Measurements from ENCODE around the gene INHBB. TPM values are rescaled to one million over a fixed set of nuclear protein-coding genes. Genes with fewer than 3 reads are reported as not detected.

INHBB gene
- total RNA-seq, 1 donor from 2014 or later: 5.0 TPM

DNA sequence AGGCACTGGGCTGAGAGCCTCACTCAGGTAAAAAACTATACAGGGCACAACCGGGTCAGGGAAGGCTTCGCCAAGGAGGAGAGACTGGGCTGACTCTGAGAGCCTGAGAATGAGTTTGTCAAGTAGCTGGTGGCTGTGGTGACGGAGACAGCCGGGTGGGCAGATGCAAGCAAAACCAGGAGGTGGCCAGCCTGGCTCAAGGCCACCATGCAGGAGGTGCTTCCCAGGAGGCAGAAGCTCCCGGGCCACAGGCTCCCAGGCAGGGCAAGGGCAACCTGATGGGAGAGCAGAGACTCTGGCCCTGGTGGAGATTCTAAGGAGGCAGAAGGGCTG, 2.9 kb upstream of the INHBB start:
- no peak for DNase-seq

DNA sequence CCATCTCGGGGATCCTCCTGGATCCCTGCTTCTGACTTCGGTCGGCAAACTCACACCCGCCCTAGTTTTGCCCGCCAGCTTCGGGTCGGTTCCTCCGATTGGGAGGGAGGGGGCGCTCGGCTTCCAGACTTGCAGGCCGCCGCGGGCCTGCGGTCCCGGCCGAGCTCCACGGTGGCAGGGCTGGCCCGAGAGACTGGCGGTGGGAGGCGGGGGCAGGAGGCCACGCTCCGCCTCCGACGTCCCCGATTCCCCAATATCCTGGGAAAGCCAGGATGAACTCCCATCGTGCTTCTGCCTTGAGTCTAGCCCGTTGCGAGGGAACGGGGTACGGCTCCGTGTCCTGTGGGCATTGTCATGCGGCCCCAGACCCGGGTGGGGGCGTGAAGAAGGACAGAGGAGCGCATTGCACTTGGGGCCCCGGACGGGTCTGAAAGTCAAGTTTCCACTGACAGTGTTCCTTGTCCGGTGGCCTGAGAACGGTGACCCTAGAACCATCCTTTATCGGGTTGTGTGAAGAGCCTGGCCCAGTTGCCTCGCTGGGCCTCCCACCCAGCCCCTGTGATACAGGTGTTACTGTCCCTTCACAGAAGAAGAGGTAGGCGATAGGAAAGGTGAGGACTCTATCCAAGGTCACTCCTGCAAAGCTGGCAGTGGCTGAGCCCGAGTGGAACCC, 2.4 kb upstream of the INHBB start:
- DNase-seq: peak; percentile 46

GRCh38 chr2:120344214-120344975, 1.5 kb upstream of the INHBB start:
- no peak for DNase-seq

GRCh38 chr2:120344976-120345581, 857 bp upstream of the INHBB start:
- no peak for DNase-seq

DNA sequence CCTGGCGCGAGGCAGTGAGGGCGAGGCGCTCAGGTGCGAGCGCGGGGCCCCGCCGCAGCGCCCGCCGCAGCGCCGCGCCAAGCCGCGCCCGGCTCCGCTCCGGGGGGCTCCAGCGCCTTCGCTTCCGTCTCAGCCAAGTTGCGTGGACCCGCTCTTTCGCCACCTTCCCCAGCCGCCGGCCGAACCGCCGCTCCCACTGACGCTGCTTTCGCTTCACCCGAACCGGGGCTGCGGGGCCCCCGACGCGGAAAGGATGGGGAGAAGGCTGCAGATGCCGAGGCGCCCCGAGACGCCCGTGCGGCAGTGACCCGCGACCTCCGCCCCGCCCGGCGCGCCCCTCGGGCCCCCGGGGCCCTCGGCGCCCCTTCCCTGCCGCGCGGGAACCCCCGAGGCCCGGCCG, 328 bp upstream of the INHBB start:
- no peak for DNase-seq

- DNase-seq: peak; percentile 21
Measured at GRCh38 chr2:120346667-120347358, 877 bp downstream of the INHBB start.

- DNase-seq: no peak
Measured at GRCh38 chr2:120347396-120348060, 1.6 kb downstream of the INHBB start.

DNA sequence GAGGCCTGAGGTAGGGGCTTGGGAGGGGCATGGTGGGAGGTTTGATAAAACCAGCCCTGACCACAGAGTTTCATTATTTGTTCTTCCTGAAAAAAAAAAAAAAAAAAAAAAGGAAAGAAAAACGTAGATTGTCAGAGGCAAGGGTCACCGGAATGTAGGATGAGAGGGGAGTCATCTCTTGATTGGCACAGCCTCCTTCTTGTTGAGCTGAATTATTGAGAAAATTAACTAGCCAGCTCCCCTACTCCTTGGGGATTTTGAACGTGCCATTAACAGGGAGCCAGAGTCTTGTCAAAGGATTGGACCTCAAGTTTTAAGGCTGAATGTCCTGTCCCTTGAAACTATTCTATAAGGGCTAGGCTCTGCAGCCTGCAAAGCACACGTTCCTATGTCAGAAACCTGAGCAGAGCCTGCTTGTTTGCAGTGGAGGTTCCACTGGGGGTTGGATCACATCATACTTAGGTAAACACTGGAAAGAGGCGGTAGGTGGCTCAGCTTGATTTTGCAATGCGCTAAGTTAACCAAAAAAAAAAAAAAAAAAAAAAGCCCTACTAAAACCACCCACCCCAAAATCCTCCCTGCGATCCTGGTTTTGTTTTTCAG, 2.3 kb downstream of the INHBB start:
- no peak for DNase-seq

- DNase-seq: no peak
Measured at GRCh38 chr2:120348737-120349439, 3.0 kb downstream of the INHBB start.

DNA sequence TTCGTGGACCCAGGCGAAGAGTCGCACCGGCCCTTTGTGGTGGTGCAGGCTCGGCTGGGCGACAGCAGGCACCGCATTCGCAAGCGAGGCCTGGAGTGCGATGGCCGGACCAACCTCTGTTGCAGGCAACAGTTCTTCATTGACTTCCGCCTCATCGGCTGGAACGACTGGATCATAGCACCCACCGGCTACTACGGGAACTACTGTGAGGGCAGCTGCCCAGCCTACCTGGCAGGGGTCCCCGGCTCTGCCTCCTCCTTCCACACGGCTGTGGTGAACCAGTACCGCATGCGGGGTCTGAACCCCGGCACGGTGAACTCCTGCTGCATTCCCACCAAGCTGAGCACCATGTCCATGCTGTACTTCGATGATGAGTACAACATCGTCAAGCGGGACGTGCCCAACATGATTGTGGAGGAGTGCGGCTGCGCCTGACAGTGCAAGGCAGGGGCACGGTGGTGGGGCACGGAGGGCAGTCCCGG, 3.5 kb downstream of the INHBB start:
- no peak for DNase-seq

GRCh38 chr2:120350080-120350479, 4.1 kb downstream of the INHBB start:
- no peak for DNase-seq

- DNase-seq: no peak
Measured at GRCh38 chr2:120350801-120351320, 4.9 kb downstream of the INHBB start.

GRCh38 chr2:120352696-120353590, 7.0 kb downstream of the INHBB start:
- no peak for DNase-seq

- DNase-seq: no peak
Measured at GRCh38 chr2:120353591-120353898, 7.6 kb downstream of the INHBB start.

- no peak for DNase-seq
Measured at GRCh38 chr2:120353931-120354330, 8.0 kb downstream of the INHBB start.

DNA sequence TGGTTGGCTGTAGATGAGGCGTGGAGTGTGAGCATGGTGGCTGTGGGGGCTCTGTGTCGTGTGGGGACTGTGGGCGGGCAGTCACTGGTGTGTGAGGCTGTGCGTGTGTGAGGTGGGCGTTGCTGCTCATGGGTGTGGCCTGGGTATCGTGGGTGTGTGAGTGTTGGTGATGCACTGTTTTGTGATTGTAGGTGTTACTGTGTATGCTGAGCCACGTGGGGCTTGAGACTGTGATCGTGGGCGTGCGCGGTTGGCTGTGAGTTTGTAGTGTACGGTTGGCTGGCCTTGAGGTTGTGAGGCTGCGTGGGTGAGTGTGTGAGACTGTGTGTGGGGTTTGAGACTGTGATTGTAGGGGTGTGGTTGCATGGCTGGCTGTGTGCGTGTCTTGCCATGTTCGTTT, 8.5 kb downstream of the INHBB start:
- DNase-seq: peak; percentile 12

GRCh38 chr2:120354935-120355779, 9.2 kb downstream of the INHBB start:
- no peak for DNase-seq

DNA sequence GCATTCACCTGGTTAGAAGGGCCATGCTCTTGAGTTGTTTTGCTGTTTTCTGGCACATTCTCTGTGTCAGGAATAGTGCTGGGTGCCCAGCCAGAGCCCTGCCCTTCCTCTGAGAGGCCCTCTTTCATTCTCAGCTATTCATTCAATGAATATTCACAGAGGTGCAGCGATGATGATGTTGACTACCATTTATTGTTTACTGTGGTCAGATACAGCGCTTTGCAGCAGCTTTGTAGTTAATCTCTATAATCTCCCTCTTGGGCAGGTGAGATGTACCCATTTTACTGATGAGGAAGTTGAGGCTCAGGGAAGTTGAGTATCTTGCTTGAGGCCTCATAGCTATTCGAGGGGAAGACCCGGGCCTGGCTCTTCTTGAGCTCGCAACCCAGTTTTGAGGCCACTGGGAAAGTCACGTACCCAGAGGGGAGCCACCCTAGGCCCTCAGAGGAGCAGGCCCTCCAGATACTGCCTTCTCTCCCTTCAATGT, 9.9 kb downstream of the INHBB start:
- no peak for DNase-seq

- no peak for DNase-seq
Measured at GRCh38 chr2:120357768-120358167, 11.8 kb downstream of the INHBB start.
